HS-27A (cell line): ENCODE measurements around the gene MPDU1.
"Not testable (repeated sequence)": the region's sequence is repeated elsewhere in the genome, so short reads cannot be mapped to it uniquely, and the experiment has no call there.

ENCODE experiments used
- DNase-seq: peaks from one replicate; pipeline ENCODE4 v3.0.0-alpha.2; 2012; ENCODE audit warnings: low read depth, missing footprints

MPDU1 gene

GRCh38 chr17:7580604-7581575 lies 2.8 kb upstream of the MPDU1 start:
- no peak for DNase-seq

- no peak for DNase-seq
Measured at GRCh38 chr17:7582396-7583252, 1.0 kb upstream of the MPDU1 start.

- no peak for DNase-seq
Measured at GRCh38 chr17:7586673-7587419, 3.2 kb downstream of the MPDU1 start.

GRCh38 chr17:7587420-7588151 lies 3.9 kb downstream of the MPDU1 start:
- DNase-seq, result no peak

- DNase-seq, result no peak
Measured at GRCh38 chr17:7588553-7589203, 5.0 kb downstream of the MPDU1 start.

GRCh38 chr17:7589204-7589868 lies 5.7 kb downstream of the MPDU1 start:
- no peak for DNase-seq

GRCh38 chr17:7589891-7590691 lies 6.4 kb downstream of the MPDU1 start, which contains the start of gene SOX15:
Gene SOX15 (minus strand): TSS chr17:7590094. CDS start chr17:7589676, 418 bp downstream.
- DNase-seq, result no peak

- DNase-seq, result no peak
Measured at GRCh38 chr17:7590743-7591142, 7.1 kb downstream of the MPDU1 start.

GRCh38 chr17:7591596-7591995 lies 7.9 kb downstream of the MPDU1 start:
- no peak for DNase-seq

- no peak for DNase-seq
Measured at GRCh38 chr17:7592422-7593021, 8.9 kb downstream of the MPDU1 start.

- DNase-seq, result no peak
Measured at GRCh38 chr17:7593296-7593695, 9.6 kb downstream of the MPDU1 start.

GRCh38 chr17:7597561-7597960 lies 13.9 kb downstream of the MPDU1 start:
- DNase-seq, result not testable (repeated sequence)

GRCh38 chr17:7606280-7606679 lies 22.6 kb downstream of the MPDU1 start:
- DNase-seq, result no peak

GRCh38 chr17:7610641-7611040 lies 27.0 kb downstream of the MPDU1 start:
- DNase-seq, result no peak

GRCh38 chr17:7611635-7612293 lies 28.1 kb downstream of the MPDU1 start:
- no peak for DNase-seq

GRCh38 chr17:7612294-7612640 lies 28.6 kb downstream of the MPDU1 start:
- DNase-seq, result no peak

GRCh38 chr17:7613769-7614424 lies 30.2 kb downstream of the MPDU1 start:
- DNase-seq, result no peak
